WTC11 (cell line): ENCODE data around the gene HLA-F. TPM values are rescaled to one million over a fixed set of nuclear protein-coding genes. Genes with fewer than 3 reads are reported as not detected.

ENCODE experiments used
- ATAC-seq: fragments of 200-7000 bp; cut with Tn5 transposase; 2 replicates; pipeline ENCODE4 v1.10.0; 2021; ENCODE audit warnings: mild to moderate bottlenecking, moderate library complexity
- CTCF ChIA-PET: fragments of 300-600 bp; sonication (Branson Sonifier 250); formaldehyde crosslinking; loops from one replicate; lab custom pipeline; 2021; ENCODE audit warnings: antibody characterized with exemption; lab: Charles Lee
- POLR2A ChIA-PET: fragments of 350-600 bp; sonication (Branson Sonifier 250); formaldehyde crosslinking; loops from one replicate; lab custom pipeline; 2021; ENCODE audit warnings: antibody characterized with exemption; lab: Charles Lee
- DNase-seq: peaks from one replicate; pipeline ENCODE4 v3.0.0; 2021; ENCODE audit warnings: low spot score
- H3K27ac Mint-ChIP-seq: 2 replicates; pipeline ENCODE4 v1.8.0; 2021; ENCODE audit warnings: mixed read lengths
- H3K27me3 Mint-ChIP-seq: 2 replicates; pipeline ENCODE4 v1.8.0; 2021; ENCODE audit warnings: low read depth, mild to moderate bottlenecking, moderate library complexity, mixed read lengths
- H3K36me3 Mint-ChIP-seq: 2 replicates; pipeline ENCODE4 v1.8.0; 2021; ENCODE audit warnings: mixed read lengths
- H3K4me1 Mint-ChIP-seq: 2 replicates; pipeline ENCODE4 v1.8.0; 2022; ENCODE audit warnings: mixed read lengths
- H3K4me3 Mint-ChIP-seq: 2 replicates; pipeline ENCODE4 v1.8.0; 2021; ENCODE audit warnings: mild to moderate bottlenecking, moderate library complexity, mixed read lengths
- H3K9me3 Mint-ChIP-seq: 2 replicates; pipeline ENCODE4 v1.8.0; 2021; ENCODE audit warnings: mixed read lengths
- AR ChIP-seq: fragments of 250-450 bp; sonication (Bioruptor Pico); IDR thresholded peaks from 2 replicates; pipeline ENCODE4 v1.9.0; 2021; ENCODE audit warnings: mild to moderate bottlenecking
- E2F5 ChIP-seq: sonication (generic); formaldehyde crosslinking; IDR thresholded peaks from 2 replicates; pipeline ENCODE4 v1.8.1; 2022; ENCODE audit warnings: mild to moderate bottlenecking, moderate library complexity, missing genetic modification reagents
- FOXP1 ChIP-seq: sonication (generic); formaldehyde crosslinking; IDR thresholded peaks from 2 replicates; pipeline ENCODE4 v1.8.0; 2022; ENCODE audit warnings: missing genetic modification reagents, mild to moderate bottlenecking, moderate library complexity, borderline replicate concordance
- GABPB1 ChIP-seq: sonication (generic); formaldehyde crosslinking; IDR thresholded peaks from 2 replicates; pipeline ENCODE4 v1.8.1; 2023; ENCODE audit warnings: mild to moderate bottlenecking, missing genetic modification reagents
- MAX ChIP-seq: sonication (generic); formaldehyde crosslinking; IDR thresholded peaks from 2 replicates; pipeline ENCODE4 v1.8.0; 2022; ENCODE audit warnings: mild to moderate bottlenecking, missing genetic modification reagents
- NFATC4 ChIP-seq: fragments of 250-450 bp; sonication (Bioruptor Pico); IDR thresholded peaks from 2 replicates; pipeline ENCODE4 v1.9.0; 2021; ENCODE audit warnings: mild to moderate bottlenecking
- NFE2L1 ChIP-seq: sonication (generic); formaldehyde crosslinking; IDR thresholded peaks from 2 replicates; pipeline ENCODE4 v1.8.1; 2023; ENCODE audit warnings: missing genetic modification reagents
- NFYB ChIP-seq: sonication (generic); formaldehyde crosslinking; conservative IDR thresholded peaks from 2 replicates; pipeline ENCODE4 v1.8.0; 2022; ENCODE audit warnings: low read depth, missing genetic modification reagents
- NR3C1 ChIP-seq: sonication (generic); formaldehyde crosslinking; conservative IDR thresholded peaks from 2 replicates; pipeline ENCODE4 v1.8.1; 2023; ENCODE audit warnings: low read depth, mild to moderate bottlenecking, missing genetic modification reagents
- PRRX2 ChIP-seq: fragments of 250-450 bp; sonication (Bioruptor Pico); IDR thresholded peaks from 2 replicates; pipeline ENCODE4 v1.8.0; 2021; ENCODE audit warnings: mild to moderate bottlenecking
- SMAD4 ChIP-seq: sonication (generic); formaldehyde crosslinking; IDR thresholded peaks from 2 replicates; pipeline ENCODE4 v1.8.0; 2022; ENCODE audit warnings: mild to moderate bottlenecking, missing genetic modification reagents
- TEAD1 ChIP-seq: sonication (generic); formaldehyde crosslinking; IDR thresholded peaks from 2 replicates; pipeline ENCODE4 v1.8.0; 2022; ENCODE audit warnings: mild to moderate bottlenecking, missing genetic modification reagents
- ZNF396 ChIP-seq: fragments of 250-450 bp; sonication (Bioruptor Pico); IDR thresholded peaks from 2 replicates; pipeline ENCODE4 v1.8.0; 2021; ENCODE audit warnings: mild to moderate bottlenecking, moderate library complexity, borderline replicate concordance
- ZSCAN18 ChIP-seq: fragments of 250-450 bp; sonication (Bioruptor Pico); IDR thresholded peaks from 2 replicates; pipeline ENCODE4 v2.1.2; 2022; ENCODE audit warnings: mild to moderate bottlenecking, moderate library complexity
- total RNA-seq: library from RNA; stranded (reverse); gene quantifications from 3 replicates; pipeline ENCODE4 v1.2.3, GENCODE V29; 2021
- TF ChIP-seq, protein P1 (sequence below): fragments of 250-450 bp; sonication (Bioruptor Pico); IDR thresholded peaks from 2 replicates; pipeline ENCODE4 v1.9.0; 2021; ENCODE audit warnings: mild to moderate bottlenecking, borderline replicate concordance
- TF ChIP-seq, protein P2 (sequence below): fragments of 250-450 bp; sonication (Bioruptor Pico); IDR thresholded peaks from 2 replicates; pipeline ENCODE4 v1.9.0; 2021; ENCODE audit warnings: moderate library complexity, mild to moderate bottlenecking, inconsistent platforms, borderline replicate concordance
- TF ChIP-seq, protein P3 (sequence below): sonication (generic); formaldehyde crosslinking; IDR thresholded peaks from 2 replicates; pipeline ENCODE4 v1.8.1; 2023; ENCODE audit warnings: mild to moderate bottlenecking, missing genetic modification reagents, moderate library complexity

The HLA-F gene
- total RNA-seq, 1 experiment from 2014 or later = 7.5 TPM

DNA sequence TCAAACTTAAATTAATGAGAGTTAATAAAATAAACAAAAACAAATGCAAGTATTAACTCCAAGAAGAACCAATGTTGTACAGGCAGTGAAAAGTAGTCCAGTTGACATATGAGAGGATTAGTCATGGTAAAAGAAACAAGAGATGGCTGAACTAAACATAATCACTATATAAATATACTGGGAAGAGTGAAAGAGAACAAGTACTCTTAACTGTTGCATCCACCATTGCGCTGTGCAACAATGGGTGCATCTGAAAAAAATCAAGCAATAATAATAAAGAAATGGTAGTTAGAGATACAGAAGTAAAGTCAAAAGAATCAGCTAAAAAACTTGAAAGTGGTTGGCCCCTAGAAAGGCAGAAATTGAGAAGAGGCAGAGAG lies 16.6 kb downstream of the HLA-F start:
- ATAC-seq = no peak
- CTCF ChIA-PET = interaction anchor here (1.2 kb wide), 1 partner anchor 95 kb away, joined by 5 read pairs; no protein-coding TSS in a partner anchor
- Mint-ChIP-seq H3K36me3 (no peaks in the 10 kb centered on the region), H3K27ac (no peak overlapping the region), H3K27me3 (peaks cover 15% of the 10 kb centered on the region), H3K4me1 (no peaks in the 10 kb centered on the region), H3K4me3 (no peak overlapping the region), H3K9me3 (no peaks in the 10 kb centered on the region)
- POLR2A ChIA-PET = no interaction called here
- TF ChIP-seq ZNF396 (CRISPR knock-in tag) = no peak
- TF ChIP-seq, protein P1, sequence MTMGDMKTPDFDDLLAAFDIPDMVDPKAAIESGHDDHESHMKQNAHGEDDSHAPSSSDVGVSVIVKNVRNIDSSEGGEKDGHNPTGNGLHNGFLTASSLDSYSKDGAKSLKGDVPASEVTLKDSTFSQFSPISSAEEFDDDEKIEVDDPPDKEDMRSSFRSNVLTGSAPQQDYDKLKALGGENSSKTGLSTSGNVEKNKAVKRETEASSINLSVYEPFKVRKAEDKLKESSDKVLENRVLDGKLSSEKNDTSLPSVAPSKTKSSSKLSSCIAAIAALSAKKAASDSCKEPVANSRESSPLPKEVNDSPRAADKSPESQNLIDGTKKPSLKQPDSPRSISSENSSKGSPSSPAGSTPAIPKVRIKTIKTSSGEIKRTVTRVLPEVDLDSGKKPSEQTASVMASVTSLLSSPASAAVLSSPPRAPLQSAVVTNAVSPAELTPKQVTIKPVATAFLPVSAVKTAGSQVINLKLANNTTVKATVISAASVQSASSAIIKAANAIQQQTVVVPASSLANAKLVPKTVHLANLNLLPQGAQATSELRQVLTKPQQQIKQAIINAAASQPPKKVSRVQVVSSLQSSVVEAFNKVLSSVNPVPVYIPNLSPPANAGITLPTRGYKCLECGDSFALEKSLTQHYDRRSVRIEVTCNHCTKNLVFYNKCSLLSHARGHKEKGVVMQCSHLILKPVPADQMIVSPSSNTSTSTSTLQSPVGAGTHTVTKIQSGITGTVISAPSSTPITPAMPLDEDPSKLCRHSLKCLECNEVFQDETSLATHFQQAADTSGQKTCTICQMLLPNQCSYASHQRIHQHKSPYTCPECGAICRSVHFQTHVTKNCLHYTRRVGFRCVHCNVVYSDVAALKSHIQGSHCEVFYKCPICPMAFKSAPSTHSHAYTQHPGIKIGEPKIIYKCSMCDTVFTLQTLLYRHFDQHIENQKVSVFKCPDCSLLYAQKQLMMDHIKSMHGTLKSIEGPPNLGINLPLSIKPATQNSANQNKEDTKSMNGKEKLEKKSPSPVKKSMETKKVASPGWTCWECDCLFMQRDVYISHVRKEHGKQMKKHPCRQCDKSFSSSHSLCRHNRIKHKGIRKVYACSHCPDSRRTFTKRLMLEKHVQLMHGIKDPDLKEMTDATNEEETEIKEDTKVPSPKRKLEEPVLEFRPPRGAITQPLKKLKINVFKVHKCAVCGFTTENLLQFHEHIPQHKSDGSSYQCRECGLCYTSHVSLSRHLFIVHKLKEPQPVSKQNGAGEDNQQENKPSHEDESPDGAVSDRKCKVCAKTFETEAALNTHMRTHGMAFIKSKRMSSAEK (CRISPR knock-in tag) = no peak
- TF ChIP-seq MAX (CRISPR knock-in tag) = no peak
- TF ChIP-seq FOXP1 = no peak
- TF ChIP-seq, protein P2, sequence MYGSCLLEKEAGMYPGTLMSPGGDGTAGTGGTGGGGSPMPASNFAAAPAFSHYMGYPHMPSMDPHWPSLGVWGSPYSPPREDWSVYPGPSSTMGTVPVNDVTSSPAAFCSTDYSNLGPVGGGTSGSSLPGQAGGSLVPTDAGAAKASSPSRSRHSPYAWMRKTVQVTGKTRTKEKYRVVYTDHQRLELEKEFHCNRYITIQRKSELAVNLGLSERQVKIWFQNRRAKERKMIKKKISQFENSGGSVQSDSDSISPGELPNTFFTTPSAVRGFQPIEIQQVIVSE = no peak
- no peak for TF ChIP-seq SMAD4 (CRISPR knock-in tag)
- TF ChIP-seq ZSCAN18 (CRISPR knock-in tag) = no peak
- no peak for TF ChIP-seq NFYB (CRISPR knock-in tag)
- no peak for TF ChIP-seq GABPB1 (CRISPR knock-in tag)
- TF ChIP-seq NFATC4 = no peak
- no peak for TF ChIP-seq PRRX2
- TF ChIP-seq, protein P3, sequence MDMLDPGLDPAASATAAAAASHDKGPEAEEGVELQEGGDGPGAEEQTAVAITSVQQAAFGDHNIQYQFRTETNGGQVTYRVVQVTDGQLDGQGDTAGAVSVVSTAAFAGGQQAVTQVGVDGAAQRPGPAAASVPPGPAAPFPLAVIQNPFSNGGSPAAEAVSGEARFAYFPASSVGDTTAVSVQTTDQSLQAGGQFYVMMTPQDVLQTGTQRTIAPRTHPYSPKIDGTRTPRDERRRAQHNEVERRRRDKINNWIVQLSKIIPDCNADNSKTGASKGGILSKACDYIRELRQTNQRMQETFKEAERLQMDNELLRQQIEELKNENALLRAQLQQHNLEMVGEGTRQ (CRISPR knock-in tag) = no peak
- no peak for TF ChIP-seq TEAD1 (CRISPR knock-in tag)
- no peak for TF ChIP-seq NFE2L1 (CRISPR knock-in tag)
- TF ChIP-seq NR3C1 (CRISPR knock-in tag) = no peak
- TF ChIP-seq E2F5 = no peak
- no peak for TF ChIP-seq AR
- DNase-seq = no peak
